ENCODE data around the gene TLE1.
"Not testable (repeated sequence)": the region's sequence is repeated elsewhere in the genome, so short reads cannot be mapped to it uniquely, and the experiment has no call there.

Gene TLE1

GRCh38 chr9:81652058-81652687, 37.2 kb downstream of the TLE1 start:
- DNase-seq = no peak

GRCh38 chr9:81650586-81651515, 38.5 kb downstream of the TLE1 start:
- DNase-seq = no peak

- DNase-seq = no peak
Observed at GRCh38 chr9:81649475-81650240, 39.7 kb downstream of the TLE1 start.

GRCh38 chr9:81648891-81649290, 40.5 kb downstream of the TLE1 start:
- DNase-seq = no peak

GRCh38 chr9:81646337-81646736, 43.0 kb downstream of the TLE1 start:
- no peak for DNase-seq

- not testable (repeated sequence) for DNase-seq
Observed at GRCh38 chr9:81644513-81644912, 44.8 kb downstream of the TLE1 start.

GRCh38 chr9:81637276-81637675, 52.1 kb downstream of the TLE1 start:
- no peak for DNase-seq

GRCh38 chr9:81636255-81636599, 53.1 kb downstream of the TLE1 start:
- no peak for DNase-seq

GRCh38 chr9:81635521-81636254, 53.7 kb downstream of the TLE1 start:
- no peak for DNase-seq

- DNase-seq = no peak
Observed at GRCh38 chr9:81634915-81635516, 54.3 kb downstream of the TLE1 start.

GRCh38 chr9:81633952-81634854, 55.1 kb downstream of the TLE1 start:
- no peak for DNase-seq

- DNase-seq = no peak
Observed at GRCh38 chr9:81632599-81632998, 56.7 kb downstream of the TLE1 start.

- no peak for DNase-seq
Observed at GRCh38 chr9:81631218-81631745, 58.1 kb downstream of the TLE1 start.

- no peak for DNase-seq
Observed at GRCh38 chr9:81629440-81629839, 59.9 kb downstream of the TLE1 start.

- DNase-seq = no peak
Observed at GRCh38 chr9:81628897-81629296, 60.5 kb downstream of the TLE1 start.

GRCh38 chr9:81627481-81627880, 61.9 kb downstream of the TLE1 start:
- DNase-seq = no peak

- DNase-seq = no peak
Observed at GRCh38 chr9:81626511-81626910, 62.8 kb downstream of the TLE1 start.

- no peak for DNase-seq
Observed at GRCh38 chr9:81625969-81626368, 63.4 kb downstream of the TLE1 start.

- DNase-seq = no peak
Observed at GRCh38 chr9:81623778-81624177, 65.6 kb downstream of the TLE1 start.

GRCh38 chr9:81622471-81623255, 66.7 kb downstream of the TLE1 start:
- DNase-seq = no peak

Data from T-helper 9 cell (primary cell).